ENCODE results near the gene DIPK1C. TPM values are rescaled to one million over a fixed set of nuclear protein-coding genes. Genes with fewer than 3 reads are reported as not detected.
A peak's percentile ranks its signal among the peaks of the same experiment; 100 is the strongest.

The DIPK1C gene
- total RNA-seq, 1 donor from 2014 or later: not detected

DNA sequence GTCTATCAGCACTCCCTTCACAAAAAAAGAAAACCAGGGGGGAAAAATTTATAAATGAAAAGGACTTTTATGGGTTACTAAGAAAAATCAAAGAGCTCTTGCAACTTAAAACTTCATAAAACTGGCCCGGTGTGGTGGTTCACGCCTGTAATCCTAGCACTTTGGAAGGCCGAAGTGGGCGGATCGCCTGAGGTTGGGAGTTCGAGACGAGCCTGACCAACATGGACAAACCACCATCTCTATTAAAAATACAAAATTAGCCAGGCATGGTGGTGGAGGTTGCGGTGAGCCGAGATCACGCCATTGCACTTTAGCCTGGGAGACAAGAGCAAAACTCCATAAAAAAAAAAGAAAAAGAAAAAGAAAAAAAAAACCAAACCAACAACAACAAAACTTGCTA, 1.7 kb downstream of the DIPK1C start:
- no peak for DNase-seq (ENCODE audit: low read depth)
- H3K27me3 ChIP-seq (ENCODE audit: control insufficient read depth, insufficient read depth, low read length): peaks cover 46% of the 10 kb centered on the region
- H3K4me3 ChIP-seq (ENCODE audit: low read depth, low read length): no peak overlapping the region
- TF ChIP-seq CTCF (IDR thresholded peaks at IDR 0.05; ENCODE audit: insufficient read depth, low read length, poor library complexity, severe bottlenecking): no peak
- H3K36me3 ChIP-seq (ENCODE audit: control insufficient read depth, insufficient read depth, low read length): no peaks in the 10 kb centered on the region

DNA sequence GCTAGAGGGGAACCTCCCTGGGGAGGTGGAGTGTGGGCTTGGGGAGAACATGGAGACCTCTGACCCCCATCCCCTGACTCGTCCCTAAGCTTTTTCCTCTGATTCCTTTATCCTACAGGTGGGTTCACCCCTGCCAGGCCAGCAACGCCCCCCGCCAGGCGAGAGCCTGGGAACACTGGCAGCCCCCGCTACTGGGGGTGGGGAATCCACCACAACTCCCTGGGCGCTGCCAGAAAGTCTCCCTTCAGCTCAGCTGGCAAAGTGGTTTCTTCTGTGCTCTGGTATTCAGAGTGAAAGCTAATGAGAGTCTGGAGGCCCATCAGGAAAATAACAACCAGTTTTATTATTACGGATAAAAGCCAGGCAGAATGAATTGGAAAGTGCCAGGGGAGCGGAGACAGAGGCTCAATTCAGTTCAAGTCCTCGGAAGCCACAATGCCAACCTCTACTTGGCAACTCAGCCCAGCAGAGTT, 2.8 kb downstream of the DIPK1C start:
- no peak for TF ChIP-seq CTCF (IDR thresholded peaks at IDR 0.05; ENCODE audit: insufficient read depth, low read length, poor library complexity, severe bottlenecking)
- H3K27me3 ChIP-seq (ENCODE audit: control insufficient read depth, insufficient read depth, low read length): peaks cover 40% of the 10 kb centered on the region
- H3K4me3 ChIP-seq (ENCODE audit: low read depth, low read length): no peak overlapping the region
- no peak for DNase-seq (ENCODE audit: low read depth)
- H3K36me3 ChIP-seq (ENCODE audit: control insufficient read depth, insufficient read depth, low read length): no peaks in the 10 kb centered on the region

GRCh38 chr18:74453642-74454198, 3.4 kb downstream of the DIPK1C start:
- Histone ChIP-seq H3K4me3 (ENCODE audit: low read depth, low read length) (no peak overlapping the region), H3K36me3 (ENCODE audit: control insufficient read depth, insufficient read depth, low read length) (no peaks in the 10 kb centered on the region), H3K27me3 (ENCODE audit: control insufficient read depth, insufficient read depth, low read length) (peaks cover 36% of the 10 kb centered on the region)
- DNase-seq (ENCODE audit: low read depth): no peak
- TF ChIP-seq CTCF (IDR thresholded peaks at IDR 0.05; ENCODE audit: insufficient read depth, low read length, poor library complexity, severe bottlenecking): no peak

- DNase-seq (ENCODE audit: low read depth): peak; percentile 28
- Histone ChIP-seq H3K27me3 (ENCODE audit: control insufficient read depth, insufficient read depth, low read length) (peaks cover 30% of the 10 kb centered on the region), H3K4me3 (ENCODE audit: low read depth, low read length) (no peak overlapping the region), H3K36me3 (ENCODE audit: control insufficient read depth, insufficient read depth, low read length) (no peaks in the 10 kb centered on the region)
- TF ChIP-seq CTCF (IDR thresholded peaks at IDR 0.05; ENCODE audit: insufficient read depth, low read length, poor library complexity, severe bottlenecking): no peak
Observed at GRCh38 chr18:74453016-74453566, 4.0 kb downstream of the DIPK1C start.

GRCh38 chr18:74451148-74451547, 6.0 kb downstream of the DIPK1C start:
- Histone ChIP-seq H3K36me3 (ENCODE audit: control insufficient read depth, insufficient read depth, low read length) (no peaks in the 10 kb centered on the region), H3K4me3 (ENCODE audit: low read depth, low read length) (no peak overlapping the region), H3K27me3 (ENCODE audit: control insufficient read depth, insufficient read depth, low read length) (peaks cover 16% of the 10 kb centered on the region)
- DNase-seq (ENCODE audit: low read depth): no peak
- no peak for TF ChIP-seq CTCF (IDR thresholded peaks at IDR 0.05; ENCODE audit: insufficient read depth, low read length, poor library complexity, severe bottlenecking)

DNA sequence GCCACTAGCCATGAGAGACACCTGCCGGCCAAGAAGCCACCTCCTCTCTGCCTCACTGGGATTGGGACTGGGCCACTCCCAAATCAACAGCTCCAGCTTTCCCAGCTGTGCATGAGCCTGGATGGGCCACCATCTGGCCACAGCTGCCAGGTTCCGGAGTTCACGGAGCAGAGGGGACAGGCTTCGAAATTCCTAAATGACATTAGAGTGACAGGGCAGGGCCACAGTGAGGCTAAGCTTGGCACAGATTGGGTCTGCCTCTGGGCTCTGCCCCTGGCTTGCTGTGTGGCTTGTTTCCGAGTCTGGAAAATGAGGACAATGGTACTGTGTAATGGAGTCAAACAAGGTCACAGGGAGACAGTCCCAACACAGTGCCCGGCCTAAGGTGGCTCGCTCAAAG, 6.5 kb downstream of the DIPK1C start:
- TF ChIP-seq CTCF (IDR thresholded peaks at IDR 0.05; ENCODE audit: insufficient read depth, low read length, poor library complexity, severe bottlenecking): no peak
- H3K36me3 ChIP-seq (ENCODE audit: control insufficient read depth, insufficient read depth, low read length): no peaks in the 10 kb centered on the region
- no peak overlapping the region for H3K4me3 ChIP-seq (ENCODE audit: low read depth, low read length)
- peaks cover 14% of the 10 kb centered on the region for H3K27me3 ChIP-seq (ENCODE audit: control insufficient read depth, insufficient read depth, low read length)
- no peak for DNase-seq (ENCODE audit: low read depth)

Data from kidney epithelial cell (primary cell).